Panc1 (cell line): ENCODE measurements around the gene TTC23L. TPM values are rescaled to one million over a fixed set of nuclear protein-coding genes. Genes with fewer than 3 reads are reported as not detected.

Experiments
- ATAC-seq: fragments of 200-7000 bp; cut with Tn5 transposase; 2 replicates; pipeline ENCODE4 v1.9.1; 2020; ENCODE audit warnings: mild to moderate bottlenecking, moderate library complexity
- BruUV-seq: library from RNA; stranded (reverse); fragments of 400-500 nt; replicated peaks from 2 replicates; lab custom pipeline; 2021; lab: Mats Ljungman, UMichigan
- CTCF ChIA-PET: fragments of 300-600 bp; sonication (Branson Sonifier 250); formaldehyde crosslinking; loops from one replicate; lab custom pipeline; 2022; ENCODE audit warnings: antibody characterized with exemption; lab: Charles Lee
- POLR2A ChIA-PET: fragments of 300-600 bp; sonication (Branson Sonifier 250); formaldehyde crosslinking; loops from one replicate; lab custom pipeline; 2022; ENCODE audit warnings: antibody characterized with exemption; lab: Charles Lee
- DNase-seq: peaks from one replicate; pipeline ENCODE4 v3.0.0-alpha.2; 2010; ENCODE audit warnings: low read depth, low spot score
- H3K27ac ChIP-seq: 2 replicates; pipeline ENCODE4 v1.5.1; 2011; ENCODE audit warnings: mild to moderate bottlenecking, low read length, inconsistent platforms
- H3K27me3 ChIP-seq: fragments of 200-500 bp; sonication (Bioruptor generic); 2 replicates; pipeline ENCODE4 v1.6.0; 2014; ENCODE audit warnings: low read length, inconsistent platforms; ENCODE audit not compliant: control insufficient read depth, insufficient read depth
- H3K36me3 ChIP-seq: fragments of 200-500 bp; sonication (Bioruptor generic); 2 replicates; pipeline ENCODE4 v1.5.1; 2014; ENCODE audit warnings: inconsistent platforms, mild to moderate bottlenecking, low read length, moderate library complexity; ENCODE audit not compliant: control insufficient read depth, insufficient read depth
- H3K4me1 ChIP-seq: 2 replicates; pipeline ENCODE4 v1.5.1; 2011; ENCODE audit warnings: inconsistent platforms, mild to moderate bottlenecking, low read length, moderate library complexity; ENCODE audit not compliant: control insufficient read depth, insufficient read depth
- H3K4me3 ChIP-seq, 2 experiments: 2 replicates each; pipeline ENCODE4 v1.5.1; 2011 to 2012; ENCODE audit warnings: low read depth in 2 of 2, low read length in 2 of 2, mild to moderate bottlenecking in 2 of 2, inconsistent platforms in 1 of 2, moderate library complexity in 1 of 2
- H3K9me3 ChIP-seq: fragments of 200-500 bp; sonication (Bioruptor generic); 2 replicates; pipeline ENCODE4 v1.5.1; 2014; ENCODE audit warnings: low read depth, mild to moderate bottlenecking, inconsistent platforms, low read length, moderate library complexity; ENCODE audit not compliant: control insufficient read depth, insufficient read depth
- CTCF ChIP-seq: fragments of 450-650 bp; IDR thresholded peaks from 2 replicates; pipeline ENCODE4 v1.5.1; 2017; ENCODE audit warnings: mild to moderate bottlenecking
- POLR2AphosphoS5 ChIP-seq: IDR thresholded peaks from 2 replicates; pipeline ENCODE4 v1.6.1; 2012; ENCODE audit warnings: mild to moderate bottlenecking, low read depth, low read length, moderate library complexity
- SIN3A ChIP-seq: IDR thresholded peaks from 2 replicates; pipeline ENCODE4 v1.6.1; 2012; ENCODE audit warnings: low read depth, mild to moderate bottlenecking, low read length, moderate library complexity, borderline replicate concordance; ENCODE audit not compliant: insufficient read depth
- TCF7L2 ChIP-seq: IDR thresholded peaks from 2 replicates; pipeline ENCODE4 v1.6.1; 2011; ENCODE audit warnings: mild to moderate bottlenecking, low read depth, low read length, inconsistent platforms
- in situ Hi-C: cut with HindIII; loops from 2 replicates; pipeline ENCODE4 v1.10.0; 2016; ENCODE audit warnings: low sequenced_read_pairs, low pct_unique_long_range_greater_than_20kb
- intact Hi-C: fragments of 100-400 bp; cut with micrococcal nuclease; formaldehyde crosslinking; loops from one replicate; pipeline ENCODE4 v1.10.0; 2022; ENCODE audit not compliant: unreplicated experiment
- total RNA-seq: library from RNA; stranded (reverse); gene quantifications from one replicate; pipeline ENCODE4 v1.2.1, GENCODE V29; 2021; ENCODE audit not compliant: unreplicated experiment
- TF ChIP-seq, protein P1 (sequence below), 2 experiments: IDR thresholded peaks; 2 replicates each; pipeline ENCODE4 v1.6.1; 2011 to 2012; ENCODE audit warnings: low read depth in 2 of 2, control low read depth in 1 of 2, low read length in 1 of 2, mild to moderate bottlenecking in 1 of 2, moderate library complexity in 1 of 2; ENCODE audit not compliant: insufficient read depth in 1 of 2

TTC23L gene
- total RNA-seq, 1 experiment from 2014 or later, result not detected

DNA sequence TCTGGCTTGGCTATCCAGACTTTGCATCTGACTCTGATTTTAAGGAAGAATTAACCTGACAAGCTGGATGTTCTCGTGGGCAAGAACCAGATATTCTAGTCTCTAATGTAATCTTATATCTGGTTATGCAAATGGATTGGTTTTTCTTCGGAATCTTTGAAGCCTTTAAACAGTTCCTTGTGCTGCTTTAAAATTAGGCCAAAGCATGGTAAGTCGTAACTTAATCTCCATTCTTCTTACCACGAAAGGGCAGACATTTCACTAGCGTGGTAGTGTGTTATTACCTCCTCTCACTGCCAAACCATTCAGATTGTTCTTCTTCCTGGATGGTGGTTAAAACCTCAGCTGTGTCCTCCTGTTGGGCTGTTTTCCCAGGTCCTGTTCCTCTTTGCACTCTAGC lies 34.1 kb upstream of the TTC23L start:
- in situ Hi-C loops, result no loop called here
- CTCF ChIA-PET, result no interaction called here
- intact Hi-C loops, result no loop called here

GRCh38 chr5:34806532-34806931 lies 32.4 kb upstream of the TTC23L start:
- no TSS peak for BruUV-seq
- intact Hi-C loops (no loop called here), in situ Hi-C loops (no loop called here)
- no peaks in the 10 kb centered on the region for H3K27me3 ChIP-seq
- no peaks in the 10 kb centered on the region for H3K36me3 ChIP-seq
- no peak overlapping the region for H3K27ac ChIP-seq
- no peak overlapping the region for H3K4me3 ChIP-seq
- TF ChIP-seq SIN3A, result no peak
- TF ChIP-seq, protein P1, sequence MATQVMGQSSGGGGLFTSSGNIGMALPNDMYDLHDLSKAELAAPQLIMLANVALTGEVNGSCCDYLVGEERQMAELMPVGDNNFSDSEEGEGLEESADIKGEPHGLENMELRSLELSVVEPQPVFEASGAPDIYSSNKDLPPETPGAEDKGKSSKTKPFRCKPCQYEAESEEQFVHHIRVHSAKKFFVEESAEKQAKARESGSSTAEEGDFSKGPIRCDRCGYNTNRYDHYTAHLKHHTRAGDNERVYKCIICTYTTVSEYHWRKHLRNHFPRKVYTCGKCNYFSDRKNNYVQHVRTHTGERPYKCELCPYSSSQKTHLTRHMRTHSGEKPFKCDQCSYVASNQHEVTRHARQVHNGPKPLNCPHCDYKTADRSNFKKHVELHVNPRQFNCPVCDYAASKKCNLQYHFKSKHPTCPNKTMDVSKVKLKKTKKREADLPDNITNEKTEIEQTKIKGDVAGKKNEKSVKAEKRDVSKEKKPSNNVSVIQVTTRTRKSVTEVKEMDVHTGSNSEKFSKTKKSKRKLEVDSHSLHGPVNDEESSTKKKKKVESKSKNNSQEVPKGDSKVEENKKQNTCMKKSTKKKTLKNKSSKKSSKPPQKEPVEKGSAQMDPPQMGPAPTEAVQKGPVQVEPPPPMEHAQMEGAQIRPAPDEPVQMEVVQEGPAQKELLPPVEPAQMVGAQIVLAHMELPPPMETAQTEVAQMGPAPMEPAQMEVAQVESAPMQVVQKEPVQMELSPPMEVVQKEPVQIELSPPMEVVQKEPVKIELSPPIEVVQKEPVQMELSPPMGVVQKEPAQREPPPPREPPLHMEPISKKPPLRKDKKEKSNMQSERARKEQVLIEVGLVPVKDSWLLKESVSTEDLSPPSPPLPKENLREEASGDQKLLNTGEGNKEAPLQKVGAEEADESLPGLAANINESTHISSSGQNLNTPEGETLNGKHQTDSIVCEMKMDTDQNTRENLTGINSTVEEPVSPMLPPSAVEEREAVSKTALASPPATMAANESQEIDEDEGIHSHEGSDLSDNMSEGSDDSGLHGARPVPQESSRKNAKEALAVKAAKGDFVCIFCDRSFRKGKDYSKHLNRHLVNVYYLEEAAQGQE (IDR thresholded peaks at IDR 0.05; ENCODE audit: insufficient read depth in 1 of 2, low read depth in 2 of 2, low read length in 1 of 2), result no peak
- no peak for TF ChIP-seq TCF7L2
- no peak for TF ChIP-seq CTCF
- TF ChIP-seq POLR2AphosphoS5, result no peak
- no peak for DNase-seq
- CTCF ChIA-PET, result no interaction called here
- H3K9me3 ChIP-seq, result no peaks in the 10 kb centered on the region
- H3K4me1 ChIP-seq, result no peaks in the 10 kb centered on the region
- no peak for ATAC-seq
- POLR2A ChIA-PET, result no interaction called here

More for the DNA sequence above, 34.1 kb upstream of the TTC23L start:
- DNase-seq (no peak), ATAC-seq (no peak)
- H3K4me3 ChIP-seq, result no peak overlapping the region
- no TSS peak for BruUV-seq
- TF ChIP-seq, protein P1 (IDR thresholded peaks at IDR 0.05; ENCODE audit: insufficient read depth in 1 of 2, low read depth in 2 of 2, low read length in 1 of 2), result no peak
- TF ChIP-seq SIN3A (no peak), TCF7L2 (no peak), POLR2AphosphoS5 (no peak), CTCF (no peak)
- no peaks in the 10 kb centered on the region for H3K9me3 ChIP-seq
- H3K36me3 ChIP-seq, result no peaks in the 10 kb centered on the region
- H3K4me1 ChIP-seq, result no peaks in the 10 kb centered on the region
- no peaks in the 10 kb centered on the region for H3K27me3 ChIP-seq
- POLR2A ChIA-PET, result no interaction called here
- H3K27ac ChIP-seq, result no peak overlapping the region
